H9 (cell line): ENCODE data around the gene NOXRED1. TPM values are rescaled to one million over a fixed set of nuclear protein-coding genes. Genes with fewer than 3 reads are reported as not detected.

Experiments used
- DNase-seq: peaks from one replicate; pipeline ENCODE4 v3.0.0-alpha.2; 2017
- H2AFZ ChIP-seq: one replicate; pipeline ENCODE4 v1.6.1; 2013; ENCODE audit warnings: mild to moderate bottlenecking, low read length, control low read depth, moderate library complexity
- H2AK5ac ChIP-seq: 2 replicates; pipeline ENCODE4 v1.6.1; 2013; ENCODE audit warnings: low read length, control low read depth, mixed read lengths; ENCODE audit not compliant: insufficient read length
- H2BK120ac ChIP-seq: one replicate; pipeline ENCODE4 v1.6.1; 2013; ENCODE audit warnings: low read depth, mild to moderate bottlenecking, low read length, control low read depth, inconsistent platforms; ENCODE audit not compliant: poor library complexity, severe bottlenecking
- H2BK12ac ChIP-seq: 2 replicates; pipeline ENCODE4 v1.6.1; 2013; ENCODE audit warnings: low read length, control low read depth, mixed read lengths, low read depth; ENCODE audit not compliant: insufficient read length
- H2BK15ac ChIP-seq: 2 replicates; pipeline ENCODE4 v1.6.1; 2013; ENCODE audit warnings: low read depth, low read length, control low read depth
- H2BK20ac ChIP-seq: one replicate; pipeline ENCODE4 v1.6.1; 2013; ENCODE audit warnings: low read depth, mild to moderate bottlenecking, low read length, control low read depth, inconsistent platforms; ENCODE audit not compliant: poor library complexity, severe bottlenecking
- H2BK5ac ChIP-seq: 2 replicates; pipeline ENCODE4 v1.6.1; 2013; ENCODE audit warnings: low read length, control low read depth, mixed read lengths; ENCODE audit not compliant: insufficient read length
- H3K14ac ChIP-seq: 2 replicates; pipeline ENCODE4 v1.6.1; 2013; ENCODE audit warnings: low read length, control low read depth; ENCODE audit not compliant: insufficient read depth
- H3K18ac ChIP-seq: 2 replicates; pipeline ENCODE4 v1.6.1; 2013; ENCODE audit warnings: low read depth, mild to moderate bottlenecking, mixed read lengths, low read length, control low read depth; ENCODE audit not compliant: insufficient read length
- H3K23ac ChIP-seq: 2 replicates; pipeline ENCODE4 v1.6.1; 2013; ENCODE audit warnings: low read length, control low read depth, mixed read lengths, low read depth; ENCODE audit not compliant: insufficient read length
- H3K23me2 ChIP-seq: 2 replicates; pipeline ENCODE4 v1.6.1; 2013; ENCODE audit warnings: low read depth, mild to moderate bottlenecking, mixed read lengths, low read length, control low read depth; ENCODE audit not compliant: insufficient read length, poor library complexity, severe bottlenecking
- H3K27ac ChIP-seq: 2 replicates; pipeline ENCODE4 v1.5.1; 2013; ENCODE audit warnings: low read length, control low read depth, mixed read lengths, low read depth; ENCODE audit not compliant: insufficient read length
- H3K27me3 ChIP-seq: 2 replicates; pipeline ENCODE4 v1.6.1; 2013; ENCODE audit warnings: low read length, control low read depth, inconsistent platforms; ENCODE audit not compliant: insufficient read depth
- H3K4ac ChIP-seq: 2 replicates; pipeline ENCODE4 v1.6.1; 2013; ENCODE audit warnings: low read depth, mild to moderate bottlenecking, control low read depth, inconsistent platforms, low read length, moderate library complexity
- H3K4me1 ChIP-seq: 2 replicates; pipeline ENCODE4 v1.6.1; 2013; ENCODE audit warnings: low read length, control low read depth, inconsistent platforms; ENCODE audit not compliant: insufficient read depth
- H3K4me2 ChIP-seq: 2 replicates; pipeline ENCODE4 v1.6.1; 2013; ENCODE audit warnings: low read length, control low read depth, mixed read lengths; ENCODE audit not compliant: insufficient read length, insufficient read depth
- H3K56ac ChIP-seq: 2 replicates; pipeline ENCODE4 v1.6.1; 2013; ENCODE audit warnings: low read depth, mild to moderate bottlenecking, mixed read lengths, low read length, control low read depth; ENCODE audit not compliant: insufficient read length
- H3K79me1 ChIP-seq: 2 replicates; pipeline ENCODE4 v1.6.1; 2013; ENCODE audit warnings: low read depth, mild to moderate bottlenecking, moderate library complexity, low read length, control low read depth, inconsistent platforms; ENCODE audit not compliant: insufficient read depth, poor library complexity, severe bottlenecking
- H3K79me2 ChIP-seq: 2 replicates; pipeline ENCODE4 v1.6.1; 2013; ENCODE audit warnings: low read length, control low read depth, inconsistent platforms; ENCODE audit not compliant: insufficient read depth
- H3K9ac ChIP-seq: 2 replicates; pipeline ENCODE4 v1.6.1; 2013; ENCODE audit warnings: low read length, control low read depth, mixed read lengths; ENCODE audit not compliant: insufficient read length; ENCODE audit errors: extremely low read depth
- H3K9me3 ChIP-seq: one replicate; pipeline ENCODE4 v1.6.1; 2013; ENCODE audit warnings: low read depth, low read length, inconsistent platforms; ENCODE audit not compliant: control insufficient read depth
- H3T11ph ChIP-seq: one replicate; pipeline ENCODE4 v1.6.1; 2013; ENCODE audit warnings: mild to moderate bottlenecking, low read length, control low read depth, inconsistent platforms
- H4K20me1 ChIP-seq: one replicate; pipeline ENCODE4 v1.6.1; 2013; ENCODE audit not compliant: control insufficient read depth, insufficient read length, insufficient read depth
- H4K5ac ChIP-seq: 2 replicates; pipeline ENCODE4 v1.6.1; 2013; ENCODE audit warnings: low read depth, mild to moderate bottlenecking, mixed read lengths, low read length, control low read depth; ENCODE audit not compliant: insufficient read length
- H4K8ac ChIP-seq: replicated peaks from 2 replicates; pipeline ENCODE4 v1.6.1; 2013; ENCODE audit warnings: low read length, control low read depth, mixed read lengths, low read depth; ENCODE audit not compliant: insufficient read length
- H4K91ac ChIP-seq: 2 replicates; pipeline ENCODE4 v1.6.1; 2013; ENCODE audit warnings: low read depth, mild to moderate bottlenecking, moderate library complexity, mixed read lengths, low read length, control low read depth; ENCODE audit not compliant: insufficient read length
- H3K27ac Mint-ChIP-seq, 3 experiments: 2 replicates in 2 of 3; 3 replicates in 1 of 3; pipeline ENCODE4 v1.8.0; 2020 to 2021; ENCODE audit warnings: mixed read lengths in 3 of 3, mild to moderate bottlenecking in 1 of 3, moderate library complexity in 1 of 3
- H3K27me3 Mint-ChIP-seq: 2 replicates; pipeline ENCODE4 v1.8.0; 2021; ENCODE audit warnings: low read depth, mild to moderate bottlenecking, moderate library complexity, mixed read lengths
- H3K36me3 Mint-ChIP-seq, 3 experiments: 2 replicates in 2 of 3; 3 replicates in 1 of 3; pipeline ENCODE4 v1.8.0; 2020 to 2021; ENCODE audit warnings: low read depth in 3 of 3, mixed read lengths in 3 of 3; ENCODE audit not compliant: insufficient read depth in 1 of 3
- H3K4me1 Mint-ChIP-seq, 2 experiments: 2 replicates each; pipeline ENCODE4 v1.8.0; 2020; ENCODE audit warnings: mixed read lengths in 2 of 2
- H3K4me3 Mint-ChIP-seq, 2 experiments: 2 replicates in 1 of 2; 3 replicates in 1 of 2; pipeline ENCODE4 v1.8.0; 2020 to 2021; ENCODE audit warnings: mild to moderate bottlenecking in 2 of 2, mixed read lengths in 2 of 2, moderate library complexity in 1 of 2
- H3K9me3 Mint-ChIP-seq, 2 experiments: 2 replicates in 1 of 2; 3 replicates in 1 of 2; pipeline ENCODE4 v1.8.0; 2020; ENCODE audit warnings: mild to moderate bottlenecking in 2 of 2, mixed read lengths in 2 of 2, moderate library complexity in 1 of 2
- WGBS: extraction: QIAGEN DNeasy Blood & Tissue Kit; methylation state at CpG from one replicate; pipeline ENCODE4 v1.1.7; 2013; ENCODE audit warnings: missing lambda C conversion rate, low lambda C conversion rate, mixed read lengths; ENCODE audit not compliant: insufficient read length; ENCODE audit errors: extremely low coverage; 5-methylcytosine and 5-hydroxymethylcytosine counted together
- total RNA-seq: library from RNA; stranded (reverse); gene quantifications from 2 replicates; pipeline ENCODE4 v1.2.1, GENCODE V29; 2021
- TF ChIP-seq, protein P1 (sequence below): fragments of 200-600 bp; sonication (generic); conservative IDR thresholded peaks from 3 replicates; pipeline ENCODE4 v1.8.0; 2021; ENCODE audit warnings: antibody characterized with exemption, mild to moderate bottlenecking

The NOXRED1 gene
- total RNA-seq, 1 experiment from 2014 or later, result not detected

- H4K91ac ChIP-seq, result no peak overlapping the region
- no peaks in the 10 kb centered on the region for H4K20me1 ChIP-seq
- H2BK5ac ChIP-seq, result no peak overlapping the region
- no peak overlapping the region for H3K4me2 ChIP-seq
- no peak for DNase-seq
- no peak overlapping the region for H3K23ac ChIP-seq
- no peak overlapping the region for H3K56ac ChIP-seq
- H3K9ac ChIP-seq, result no peak overlapping the region
- H3K27me3 Mint-ChIP-seq, result no peaks in the 10 kb centered on the region
- H3K27ac ChIP-seq, result no peak overlapping the region
- no peaks in the 10 kb centered on the region for H3K79me1 ChIP-seq
- H3K27me3 ChIP-seq, result no peaks in the 10 kb centered on the region
- H3K23me2 ChIP-seq, result no peaks in the 10 kb centered on the region
- no peak overlapping the region for H4K5ac ChIP-seq
- no peak overlapping the region for H3K4ac ChIP-seq
- no peak overlapping the region for H2BK120ac ChIP-seq
- peaks cover 43 to 45% of the 10 kb centered on the region in 2 experiments for H3K4me1 Mint-ChIP-seq
- no CpG with 5 or more reads among the region's 3 CpGs for WGBS
- H2BK12ac ChIP-seq, result no peak overlapping the region
- no peak overlapping the region for H2AK5ac ChIP-seq
- no peaks in the 10 kb centered on the region for H3K79me2 ChIP-seq
- H3K9me3 ChIP-seq, result no peaks in the 10 kb centered on the region
- H2AFZ ChIP-seq, result no peak overlapping the region
- no peak overlapping the region for H3K18ac ChIP-seq
- no peak overlapping the region for H3K14ac ChIP-seq
- H2BK15ac ChIP-seq, result no peak overlapping the region
- peak overlapping the region in 2 of 3 experiments; percentile 7 to 12; a peak in 2 of 7 replicates for H3K27ac Mint-ChIP-seq
- H4K8ac ChIP-seq, result no peak overlapping the region
- no peak overlapping the region for H2BK20ac ChIP-seq
- no peak overlapping the region for H3K4me3 Mint-ChIP-seq
- H3K36me3 Mint-ChIP-seq, result peaks cover 15 to 34% (median 23%) of the 10 kb centered on the region in 3 experiments
- no peak overlapping the region for H3T11ph ChIP-seq
- no peaks in the 10 kb centered on the region for H3K9me3 Mint-ChIP-seq
- TF ChIP-seq, protein P1, sequence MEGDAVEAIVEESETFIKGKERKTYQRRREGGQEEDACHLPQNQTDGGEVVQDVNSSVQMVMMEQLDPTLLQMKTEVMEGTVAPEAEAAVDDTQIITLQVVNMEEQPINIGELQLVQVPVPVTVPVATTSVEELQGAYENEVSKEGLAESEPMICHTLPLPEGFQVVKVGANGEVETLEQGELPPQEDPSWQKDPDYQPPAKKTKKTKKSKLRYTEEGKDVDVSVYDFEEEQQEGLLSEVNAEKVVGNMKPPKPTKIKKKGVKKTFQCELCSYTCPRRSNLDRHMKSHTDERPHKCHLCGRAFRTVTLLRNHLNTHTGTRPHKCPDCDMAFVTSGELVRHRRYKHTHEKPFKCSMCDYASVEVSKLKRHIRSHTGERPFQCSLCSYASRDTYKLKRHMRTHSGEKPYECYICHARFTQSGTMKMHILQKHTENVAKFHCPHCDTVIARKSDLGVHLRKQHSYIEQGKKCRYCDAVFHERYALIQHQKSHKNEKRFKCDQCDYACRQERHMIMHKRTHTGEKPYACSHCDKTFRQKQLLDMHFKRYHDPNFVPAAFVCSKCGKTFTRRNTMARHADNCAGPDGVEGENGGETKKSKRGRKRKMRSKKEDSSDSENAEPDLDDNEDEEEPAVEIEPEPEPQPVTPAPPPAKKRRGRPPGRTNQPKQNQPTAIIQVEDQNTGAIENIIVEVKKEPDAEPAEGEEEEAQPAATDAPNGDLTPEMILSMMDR, result no peak
- peaks cover 16% of the 10 kb centered on the region; the same call in 1 of the 2 replicates for H3K4me1 ChIP-seq
These were observed 78.8 kb downstream of the NOXRED1 start for GRCh38 chr14:77344377-77344996.

Other genes starting within 250 kb of the NOXRED1 start
- gene TMEM63C, start 241.7 kb downstream of the NOXRED1 start, total RNA-seq, result 1.7 and 2.2 TPM in 2 replicates
- gene NGB, start 152.3 kb downstream of the NOXRED1 start, total RNA-seq, result 0.11 and 0.26 TPM in 2 replicates
- 19.9 and 25.2 TPM in 2 replicates for gene POMT2, start 102.6 kb downstream of the NOXRED1 start, total RNA-seq
- gene GSTZ1, start 102.5 kb downstream of the NOXRED1 start, total RNA-seq, result 38.6 and 42.3 TPM in 2 replicates
- 9.1 and 9.5 TPM in 2 replicates for gene TMED8, start 46.4 kb downstream of the NOXRED1 start, total RNA-seq
- gene SAMD15, start 46.1 kb downstream of the NOXRED1 start, total RNA-seq, result 1.1 and 2.7 TPM in 2 replicates
- gene VIPAS39, start 34.1 kb upstream of the NOXRED1 start, total RNA-seq, result 18.4 and 18.5 TPM in 2 replicates
- gene AHSA1, start 34.6 kb upstream of the NOXRED1 start, total RNA-seq, result 190 and 201 TPM in 2 replicates
- 0.39 and 0.55 TPM in 2 replicates for gene ISM2, start 75.3 kb upstream of the NOXRED1 start, total RNA-seq
- gene SPTLC2, start 193.1 kb upstream of the NOXRED1 start, total RNA-seq, result 32.6 and 38.2 TPM in 2 replicates